Measurements from ENCODE around the gene IKZF3.
"Not testable (repeated sequence)": the region's sequence is repeated elsewhere in the genome, so short reads cannot be mapped to it uniquely, and the experiment has no call there.

Gene IKZF3

DNA sequence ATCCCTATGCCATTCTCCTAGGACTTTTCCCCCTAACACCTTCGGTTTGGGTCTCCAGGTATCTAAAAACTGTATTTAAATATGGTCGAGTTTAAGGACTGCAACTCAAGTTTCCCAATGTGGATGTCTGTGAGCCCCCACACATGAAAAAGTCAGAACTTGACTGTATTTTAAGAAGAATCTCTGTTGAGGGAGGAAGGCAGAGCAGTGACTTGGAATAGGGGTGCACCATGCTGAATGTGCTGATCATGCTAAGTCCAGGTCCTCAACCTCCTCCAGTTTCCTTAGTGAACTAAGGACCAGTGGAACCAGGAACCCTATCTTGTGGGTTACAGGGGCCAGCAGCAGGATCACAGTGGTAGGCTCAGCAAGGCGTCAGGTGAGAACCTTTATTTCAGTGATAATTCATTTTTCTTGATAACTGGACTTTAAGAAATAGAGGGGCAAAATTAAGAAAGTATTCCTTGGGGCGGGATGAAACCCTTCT, 106.9 kb downstream of the IKZF3 start:
- in situ Hi-C loops (cut with HindIII; ENCODE audit: low sequenced_read_pairs) = no loop called here

DNA sequence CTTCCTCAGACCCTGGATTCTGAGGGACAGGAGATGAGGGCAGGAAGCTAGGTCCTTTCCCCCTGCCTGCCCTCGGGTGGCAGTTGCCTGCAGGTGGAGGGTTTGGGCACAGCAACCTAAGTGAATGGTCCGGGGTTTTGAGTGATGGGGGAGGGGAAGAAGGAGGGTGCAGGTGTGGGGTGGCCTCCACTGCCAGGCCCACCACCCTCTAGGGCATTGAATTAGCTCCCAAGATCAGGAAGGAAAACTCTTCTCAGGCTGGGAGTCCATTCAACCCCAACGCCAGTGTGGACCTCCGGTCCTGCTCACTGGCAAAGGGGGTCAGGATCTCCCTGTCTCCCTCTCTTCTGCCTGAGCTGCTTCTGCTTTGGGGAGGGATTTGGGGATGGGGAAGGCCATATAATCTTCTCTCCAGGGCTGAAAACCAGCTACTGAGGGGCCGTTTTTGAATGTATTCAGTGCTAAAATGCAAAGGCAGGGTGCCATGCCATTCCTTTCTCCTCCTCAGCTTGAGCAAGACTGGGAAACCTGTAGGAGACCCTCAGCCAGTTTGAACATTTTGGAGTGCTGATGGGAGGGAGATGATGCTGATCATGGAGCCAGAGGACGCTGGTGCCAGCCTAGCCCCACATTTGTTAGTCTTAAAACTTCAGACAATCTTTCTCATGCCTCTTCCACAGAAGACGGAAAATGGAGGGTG, 107.6 kb downstream of the IKZF3 start:
- in situ Hi-C loops (cut with HindIII; ENCODE audit: low sequenced_read_pairs) = no loop called here

- in situ Hi-C loops (cut with HindIII; ENCODE audit: low sequenced_read_pairs) = no loop called here
Observed at GRCh38 chr17:39755554-39756379, 108.3 kb downstream of the IKZF3 start.

DNA sequence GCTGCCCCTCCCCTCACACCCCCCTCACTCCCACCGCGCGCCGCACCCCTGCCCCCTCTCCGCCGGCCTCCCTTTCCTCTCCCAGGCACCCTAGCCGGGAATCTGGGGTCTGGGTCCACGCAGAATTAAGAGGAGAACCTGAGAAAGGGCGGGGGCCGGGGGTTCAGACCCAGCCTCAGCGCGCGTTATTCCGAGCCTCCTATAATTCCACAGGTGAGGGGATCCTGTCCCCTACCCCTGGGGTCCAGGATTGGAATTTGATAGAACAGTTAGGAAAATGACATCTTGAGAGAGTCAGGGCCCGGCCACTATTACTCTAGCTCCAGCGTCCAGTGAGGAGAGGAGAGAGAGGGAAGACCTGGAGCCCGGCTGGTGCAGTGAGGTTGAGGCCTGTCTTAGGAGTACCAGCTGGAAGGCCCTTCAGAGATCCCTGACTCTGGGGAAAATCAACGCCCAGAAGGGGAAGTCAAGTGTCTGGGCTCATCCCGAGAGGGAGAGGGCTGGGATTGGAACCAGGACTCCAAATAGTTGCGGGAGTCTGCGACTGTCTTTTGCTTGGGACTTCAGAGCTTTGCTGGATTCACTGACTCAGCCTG, 109.1 kb downstream of the IKZF3 start:
- in situ Hi-C loops (cut with HindIII; ENCODE audit: low sequenced_read_pairs) = no loop called here

- in situ Hi-C loops (cut with HindIII; ENCODE audit: low sequenced_read_pairs) = no loop called here
Observed at GRCh38 chr17:39754161-39754957, 109.8 kb downstream of the IKZF3 start.

GRCh38 chr17:39753514-39754160, 110.5 kb downstream of the IKZF3 start:
- in situ Hi-C loops (cut with HindIII; ENCODE audit: low sequenced_read_pairs) = no loop called here

- in situ Hi-C loops (cut with HindIII; ENCODE audit: low sequenced_read_pairs) = no loop called here
Observed at GRCh38 chr17:39752241-39752881, 111.8 kb downstream of the IKZF3 start.

DNA sequence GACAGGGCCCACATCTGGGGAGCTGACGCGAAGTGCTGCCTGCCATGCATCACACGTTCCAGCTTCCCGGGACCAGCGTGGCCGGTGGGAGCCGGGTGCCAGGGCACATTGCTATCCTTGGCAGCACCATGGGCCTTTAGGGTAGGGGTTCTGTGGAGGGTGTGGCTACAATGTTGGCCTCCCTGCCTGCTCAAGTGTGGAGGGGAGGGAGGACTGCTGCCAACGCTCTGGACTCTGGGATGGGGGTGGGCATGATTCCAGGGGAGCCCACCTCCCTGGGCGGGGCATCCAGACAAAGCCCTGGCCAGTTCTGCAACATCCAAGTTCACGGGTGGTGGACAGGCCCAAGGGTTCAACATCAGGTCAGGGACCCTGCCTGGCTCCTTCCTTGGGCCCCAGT, 112.5 kb downstream of the IKZF3 start:
- in situ Hi-C loops (cut with HindIII; ENCODE audit: low sequenced_read_pairs) = no loop called here

GRCh38 chr17:39751016-39751543, 113.0 kb downstream of the IKZF3 start:
- in situ Hi-C loops (cut with HindIII; ENCODE audit: low sequenced_read_pairs) = no loop called here

GRCh38 chr17:39750131-39751015, 113.7 kb downstream of the IKZF3 start:
- in situ Hi-C loops (cut with HindIII; ENCODE audit: low sequenced_read_pairs) = no loop called here

GRCh38 chr17:39748444-39749034, 115.6 kb downstream of the IKZF3 start:
- in situ Hi-C loops (cut with HindIII; ENCODE audit: low sequenced_read_pairs) = not testable (repeated sequence)

- in situ Hi-C loops (cut with HindIII; ENCODE audit: low sequenced_read_pairs) = no loop called here
Observed at GRCh38 chr17:39747745-39748144, 116.4 kb downstream of the IKZF3 start.

- in situ Hi-C loops (cut with HindIII; ENCODE audit: low sequenced_read_pairs) = no loop called here
Observed at GRCh38 chr17:39746145-39746461, 118.0 kb downstream of the IKZF3 start.

DNA sequence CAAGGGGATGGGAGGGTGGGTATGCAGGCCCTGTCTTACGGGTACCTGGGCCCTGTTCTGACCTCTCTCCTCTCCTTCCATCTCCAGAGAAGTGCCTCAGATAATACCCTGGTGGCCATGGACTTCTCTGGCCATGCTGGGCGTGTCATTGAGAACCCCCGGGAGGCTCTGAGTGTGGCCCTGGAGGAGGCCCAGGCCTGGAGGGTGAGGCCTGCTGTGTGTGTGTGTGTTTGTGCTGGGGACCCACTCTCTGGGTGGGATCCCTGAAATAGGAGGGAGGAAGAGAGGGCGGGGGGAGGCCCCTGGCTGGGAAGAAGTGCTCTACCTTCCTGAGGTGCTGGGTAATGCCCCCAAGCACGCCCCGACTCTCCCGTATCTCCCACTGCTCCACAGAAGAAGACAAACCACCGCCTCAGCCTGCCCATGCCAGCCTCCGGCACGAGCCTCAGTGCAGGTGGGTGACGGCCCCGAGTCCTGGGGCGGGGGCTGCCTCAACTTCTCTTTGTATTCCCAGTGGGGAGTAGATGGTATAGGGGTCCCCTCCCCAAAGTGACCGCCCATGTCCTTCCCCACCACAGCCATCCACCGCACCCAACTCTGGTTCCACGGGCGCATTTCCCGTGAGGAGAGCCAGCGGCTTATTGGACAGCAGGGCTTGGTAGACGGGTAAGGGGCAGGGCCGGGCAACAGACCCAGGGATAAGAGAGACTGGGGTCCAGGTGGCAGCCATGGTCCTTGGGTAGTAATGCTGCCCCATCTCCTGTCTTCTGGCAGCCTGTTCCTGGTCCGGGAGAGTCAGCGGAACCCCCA, 118.6 kb downstream of the IKZF3 start:
- in situ Hi-C loops (cut with HindIII; ENCODE audit: low sequenced_read_pairs) = no loop called here

GRCh38 chr17:39744836-39745215, 119.3 kb downstream of the IKZF3 start:
- in situ Hi-C loops (cut with HindIII; ENCODE audit: low sequenced_read_pairs) = no loop called here

- in situ Hi-C loops (cut with HindIII; ENCODE audit: low sequenced_read_pairs) = no loop called here
Observed at GRCh38 chr17:39744075-39744835, 119.9 kb downstream of the IKZF3 start.

- in situ Hi-C loops (cut with HindIII; ENCODE audit: low sequenced_read_pairs) = no loop called here
Observed at GRCh38 chr17:39742856-39743436, 121.2 kb downstream of the IKZF3 start.
